DOHH2 (cell line): Measurements from ENCODE around the gene KERA.

ENCODE experiments used
- CTCF ChIP-seq: fragments of 200-600 bp; sonication (generic); IDR thresholded peaks from one replicate; pipeline ENCODE4 v1.5.1; 2014; ENCODE audit warnings: antibody characterized with exemption, mild to moderate bottlenecking, low read depth, low read length; ENCODE audit not compliant: poor library complexity, severe bottlenecking
- EZH2phosphoT487 ChIP-seq: fragments of 200-600 bp; sonication (generic); IDR thresholded peaks from 2 replicates; pipeline ENCODE4 v1.6.1; 2017; ENCODE audit warnings: borderline replicate concordance, mild to moderate bottlenecking, antibody characterized with exemption, low read length, moderate library complexity, mixed read lengths

DNA sequence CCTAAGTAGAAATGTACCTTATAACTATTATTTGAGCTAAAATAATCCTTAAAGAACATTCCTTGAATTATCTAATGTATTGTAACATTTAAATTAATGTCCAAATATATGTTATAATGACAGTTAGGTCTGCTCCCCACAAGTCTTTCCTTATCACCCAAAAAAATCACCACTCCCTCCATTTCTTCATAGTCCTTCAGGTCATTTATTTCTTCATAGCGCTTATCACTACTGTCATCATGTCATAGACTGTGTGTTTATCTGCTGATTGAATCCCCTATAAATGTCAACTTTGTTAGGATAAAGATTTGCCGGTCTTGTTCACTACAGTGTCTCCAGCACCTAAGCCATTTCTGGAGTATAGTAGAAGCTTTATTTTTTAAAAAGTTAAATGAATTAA, 41.5 kb upstream of the KERA start:
- no peak for TF ChIP-seq CTCF
- TF ChIP-seq EZH2phosphoT487, result no peak
